ENCODE results near the gene RILP.

- no peak for TF ChIP-seq CTCF (IDR thresholded peaks at IDR 0.05)
- TF ChIP-seq REST (IDR thresholded peaks at IDR 0.05), result no peak
- TF ChIP-seq RAD21 (conservative IDR thresholded peaks at IDR 0.05 in 1 of 2, IDR thresholded peaks at IDR 0.05 in 1 of 2), result no peak
- no peak for TF ChIP-seq SREBF2 (IDR thresholded peaks at IDR 0.05)
- TF ChIP-seq PHF8 (IDR thresholded peaks at IDR 0.05; ENCODE audit: borderline replicate concordance, low read depth), result no peak
These were observed 11.5 kb downstream of the RILP start for GRCh38 chr17:1638171-1638590.

Data from A549 (cell line).